Measurements from ENCODE around the gene GOLPH3L. TPM values are rescaled to one million over a fixed set of nuclear protein-coding genes. Genes with fewer than 3 reads are reported as not detected.

Gene GOLPH3L
- total and polyA plus RNA-seq, 4 donors, result 6.0 to 11.3 (median 7.5) TPM

DNA sequence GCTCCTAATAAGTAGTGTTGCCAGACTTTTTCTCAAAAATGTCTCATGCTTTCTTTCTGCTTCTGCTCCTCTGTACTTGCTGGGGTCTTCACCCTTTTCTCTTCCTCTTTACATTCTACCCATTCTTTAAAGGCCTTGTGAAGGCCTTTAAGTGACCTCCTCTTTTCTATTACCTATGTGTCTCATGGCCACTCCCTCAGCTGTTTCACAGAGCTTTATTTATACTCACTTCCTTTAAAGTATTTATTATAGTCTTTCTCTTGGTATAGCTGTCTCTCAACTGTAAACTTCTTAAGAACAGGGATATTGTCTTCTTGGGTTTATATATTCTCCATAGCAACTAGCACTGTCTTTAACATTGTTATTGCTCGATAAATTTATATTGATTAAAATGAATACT is 792 bp downstream of the GOLPH3L start:
- Histone ChIP-seq H3K4me3 (ENCODE audit: low read depth in 1 of 3, low read length in 3 of 3) (peak overlapping the region; percentile 32 to 95 (median 76)), H3K4me1 (ENCODE audit: control insufficient read depth in 4 of 4, insufficient read depth in 4 of 4, low read length in 3 of 4) (peaks cover 3 to 10% (median 6%) of the 10 kb centered on the region in 4 donors), H3K9me3 (ENCODE audit: control insufficient read depth in 4 of 4, low read length in 3 of 4) (no peaks in the 10 kb centered on the region), H3K27me3 (ENCODE audit: control insufficient read depth in 4 of 4, insufficient read depth in 4 of 4, low read length in 3 of 4) (no peaks in the 10 kb centered on the region), H3K9ac (ENCODE audit: low read depth in 1 of 2, low read length in 2 of 2) (peak overlapping the region in 1 of 2 donors; percentile 49), H3K36me3 (ENCODE audit: control insufficient read depth in 4 of 4, insufficient read depth in 3 of 4, low read depth in 1 of 4, low read length in 3 of 4) (peaks cover 4 to 24% (median 7%) of the 10 kb centered on the region in 4 donors), H3K27ac (ENCODE audit: low read depth in 1 of 2, low read length in 2 of 2) (peak overlapping the region in 1 of 2 donors; percentile 3)
- no peak for TF ChIP-seq NR2F2 (IDR thresholded peaks at IDR 0.05)
- no peak for TF ChIP-seq JUND (IDR thresholded peaks at IDR 0.05)
- TF ChIP-seq TAF1 (conservative IDR thresholded peaks at IDR 0.05), result no peak
- TF ChIP-seq, protein P1, sequence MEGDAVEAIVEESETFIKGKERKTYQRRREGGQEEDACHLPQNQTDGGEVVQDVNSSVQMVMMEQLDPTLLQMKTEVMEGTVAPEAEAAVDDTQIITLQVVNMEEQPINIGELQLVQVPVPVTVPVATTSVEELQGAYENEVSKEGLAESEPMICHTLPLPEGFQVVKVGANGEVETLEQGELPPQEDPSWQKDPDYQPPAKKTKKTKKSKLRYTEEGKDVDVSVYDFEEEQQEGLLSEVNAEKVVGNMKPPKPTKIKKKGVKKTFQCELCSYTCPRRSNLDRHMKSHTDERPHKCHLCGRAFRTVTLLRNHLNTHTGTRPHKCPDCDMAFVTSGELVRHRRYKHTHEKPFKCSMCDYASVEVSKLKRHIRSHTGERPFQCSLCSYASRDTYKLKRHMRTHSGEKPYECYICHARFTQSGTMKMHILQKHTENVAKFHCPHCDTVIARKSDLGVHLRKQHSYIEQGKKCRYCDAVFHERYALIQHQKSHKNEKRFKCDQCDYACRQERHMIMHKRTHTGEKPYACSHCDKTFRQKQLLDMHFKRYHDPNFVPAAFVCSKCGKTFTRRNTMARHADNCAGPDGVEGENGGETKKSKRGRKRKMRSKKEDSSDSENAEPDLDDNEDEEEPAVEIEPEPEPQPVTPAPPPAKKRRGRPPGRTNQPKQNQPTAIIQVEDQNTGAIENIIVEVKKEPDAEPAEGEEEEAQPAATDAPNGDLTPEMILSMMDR (IDR thresholded peaks at IDR 0.05; ENCODE audit: low read depth, low read length, missing input control), result no peak
- TF ChIP-seq, protein P2, sequence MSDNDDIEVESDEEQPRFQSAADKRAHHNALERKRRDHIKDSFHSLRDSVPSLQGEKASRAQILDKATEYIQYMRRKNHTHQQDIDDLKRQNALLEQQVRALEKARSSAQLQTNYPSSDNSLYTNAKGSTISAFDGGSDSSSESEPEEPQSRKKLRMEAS (IDR thresholded peaks at IDR 0.05), result no peak
- TF ChIP-seq, protein P3, sequence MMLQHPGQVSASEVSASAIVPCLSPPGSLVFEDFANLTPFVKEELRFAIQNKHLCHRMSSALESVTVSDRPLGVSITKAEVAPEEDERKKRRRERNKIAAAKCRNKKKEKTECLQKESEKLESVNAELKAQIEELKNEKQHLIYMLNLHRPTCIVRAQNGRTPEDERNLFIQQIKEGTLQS (IDR thresholded peaks at IDR 0.05), result no peak
- no peak for TF ChIP-seq FOXA1 (IDR thresholded peaks at IDR 0.05)
- no peak for TF ChIP-seq EGR1 (IDR thresholded peaks at IDR 0.05; ENCODE audit: low read depth in 2 of 2)
- no peak for TF ChIP-seq FOXA2 (IDR thresholded peaks at IDR 0.05)
- no peak for TF ChIP-seq RXRA (IDR thresholded peaks at IDR 0.05)
- no peak for TF ChIP-seq HNF4A (conservative IDR thresholded peaks at IDR 0.05)
- no peak for TF ChIP-seq RAD21 (IDR thresholded peaks at IDR 0.05)
- no peak for TF ChIP-seq GABPA (IDR thresholded peaks at IDR 0.05 in 1 of 2, conservative IDR thresholded peaks at IDR 0.05 in 1 of 2)
- TF ChIP-seq, protein P4, sequence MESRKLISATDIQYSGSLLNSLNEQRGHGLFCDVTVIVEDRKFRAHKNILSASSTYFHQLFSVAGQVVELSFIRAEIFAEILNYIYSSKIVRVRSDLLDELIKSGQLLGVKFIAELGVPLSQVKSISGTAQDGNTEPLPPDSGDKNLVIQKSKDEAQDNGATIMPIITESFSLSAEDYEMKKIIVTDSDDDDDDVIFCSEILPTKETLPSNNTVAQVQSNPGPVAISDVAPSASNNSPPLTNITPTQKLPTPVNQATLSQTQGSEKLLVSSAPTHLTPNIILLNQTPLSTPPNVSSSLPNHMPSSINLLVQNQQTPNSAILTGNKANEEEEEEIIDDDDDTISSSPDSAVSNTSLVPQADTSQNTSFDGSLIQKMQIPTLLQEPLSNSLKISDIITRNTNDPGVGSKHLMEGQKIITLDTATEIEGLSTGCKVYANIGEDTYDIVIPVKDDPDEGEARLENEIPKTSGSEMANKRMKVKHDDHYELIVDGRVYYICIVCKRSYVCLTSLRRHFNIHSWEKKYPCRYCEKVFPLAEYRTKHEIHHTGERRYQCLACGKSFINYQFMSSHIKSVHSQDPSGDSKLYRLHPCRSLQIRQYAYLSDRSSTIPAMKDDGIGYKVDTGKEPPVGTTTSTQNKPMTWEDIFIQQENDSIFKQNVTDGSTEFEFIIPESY (IDR thresholded peaks at IDR 0.05), result no peak
- no peak for TF ChIP-seq HNF4G (IDR thresholded peaks at IDR 0.05)
- TF ChIP-seq, protein P5, sequence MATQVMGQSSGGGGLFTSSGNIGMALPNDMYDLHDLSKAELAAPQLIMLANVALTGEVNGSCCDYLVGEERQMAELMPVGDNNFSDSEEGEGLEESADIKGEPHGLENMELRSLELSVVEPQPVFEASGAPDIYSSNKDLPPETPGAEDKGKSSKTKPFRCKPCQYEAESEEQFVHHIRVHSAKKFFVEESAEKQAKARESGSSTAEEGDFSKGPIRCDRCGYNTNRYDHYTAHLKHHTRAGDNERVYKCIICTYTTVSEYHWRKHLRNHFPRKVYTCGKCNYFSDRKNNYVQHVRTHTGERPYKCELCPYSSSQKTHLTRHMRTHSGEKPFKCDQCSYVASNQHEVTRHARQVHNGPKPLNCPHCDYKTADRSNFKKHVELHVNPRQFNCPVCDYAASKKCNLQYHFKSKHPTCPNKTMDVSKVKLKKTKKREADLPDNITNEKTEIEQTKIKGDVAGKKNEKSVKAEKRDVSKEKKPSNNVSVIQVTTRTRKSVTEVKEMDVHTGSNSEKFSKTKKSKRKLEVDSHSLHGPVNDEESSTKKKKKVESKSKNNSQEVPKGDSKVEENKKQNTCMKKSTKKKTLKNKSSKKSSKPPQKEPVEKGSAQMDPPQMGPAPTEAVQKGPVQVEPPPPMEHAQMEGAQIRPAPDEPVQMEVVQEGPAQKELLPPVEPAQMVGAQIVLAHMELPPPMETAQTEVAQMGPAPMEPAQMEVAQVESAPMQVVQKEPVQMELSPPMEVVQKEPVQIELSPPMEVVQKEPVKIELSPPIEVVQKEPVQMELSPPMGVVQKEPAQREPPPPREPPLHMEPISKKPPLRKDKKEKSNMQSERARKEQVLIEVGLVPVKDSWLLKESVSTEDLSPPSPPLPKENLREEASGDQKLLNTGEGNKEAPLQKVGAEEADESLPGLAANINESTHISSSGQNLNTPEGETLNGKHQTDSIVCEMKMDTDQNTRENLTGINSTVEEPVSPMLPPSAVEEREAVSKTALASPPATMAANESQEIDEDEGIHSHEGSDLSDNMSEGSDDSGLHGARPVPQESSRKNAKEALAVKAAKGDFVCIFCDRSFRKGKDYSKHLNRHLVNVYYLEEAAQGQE (IDR thresholded peaks at IDR 0.05), result no peak
- TF ChIP-seq YY1 (IDR thresholded peaks at IDR 0.05), result no peak
- TF ChIP-seq SP1 (IDR thresholded peaks at IDR 0.05), result no peak
- WGBS, result 6% methylated on average over 1 of the region's 1 CpG
- no peak for DNase-seq (ENCODE audit: low spot score)
